Airway epithelial cell (primary cell): ENCODE results near the gene ARPC5. TPM values are rescaled to one million over a fixed set of nuclear protein-coding genes. Genes with fewer than 3 reads are reported as not detected.

Experiments
- total RNA-seq: library from RNA; depleted of rRNA; stranded (reverse); fragments of >200 nt; gene quantifications from 2 replicates; pipeline ENCODE4 v1.2.3, GENCODE V29; 2015

Gene ARPC5
- total RNA-seq = 98.7 and 111 TPM in 2 replicates

DNA sequence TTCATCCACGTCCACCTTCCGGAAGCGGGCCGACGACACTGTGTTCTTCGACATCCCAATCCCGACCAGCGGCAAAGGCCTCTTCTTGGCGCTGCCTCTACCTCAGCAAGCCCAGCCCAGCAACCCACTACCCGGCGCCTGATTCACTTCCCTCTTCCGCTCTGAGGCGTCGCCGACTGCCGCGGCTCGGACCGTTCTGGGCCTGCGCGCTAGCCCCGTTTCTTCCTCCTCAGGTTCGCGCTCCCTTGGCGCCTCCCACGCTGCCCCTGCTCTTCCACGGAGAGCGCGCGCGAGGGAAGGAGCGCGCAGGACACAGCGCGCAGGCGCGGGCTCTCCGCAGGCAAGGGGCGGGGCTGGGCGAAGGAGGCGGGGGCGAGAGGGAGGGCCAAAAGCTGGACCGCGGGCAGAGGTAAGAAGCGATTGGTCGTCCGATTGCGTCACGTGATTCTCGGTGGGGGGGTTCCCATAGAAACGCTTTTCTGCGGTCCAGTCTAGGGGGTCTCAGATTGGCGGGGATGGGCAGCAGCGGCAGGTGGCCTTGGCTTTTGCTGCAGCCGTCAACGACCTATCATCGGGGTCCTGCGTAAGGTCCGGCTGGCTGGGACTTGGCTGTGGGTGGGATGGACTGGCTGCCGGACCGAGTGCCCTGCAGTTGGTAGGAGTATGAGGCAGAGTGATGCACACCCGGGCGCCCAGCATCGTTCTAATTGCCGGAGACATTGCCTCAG is at the start of gene ARPC5:
Gene ARPC5, minus strand, starts transcription at position 178 of the 728 bp plus-strand sequence. Its CDS starts 124 bp downstream, at position 54.

DNA sequence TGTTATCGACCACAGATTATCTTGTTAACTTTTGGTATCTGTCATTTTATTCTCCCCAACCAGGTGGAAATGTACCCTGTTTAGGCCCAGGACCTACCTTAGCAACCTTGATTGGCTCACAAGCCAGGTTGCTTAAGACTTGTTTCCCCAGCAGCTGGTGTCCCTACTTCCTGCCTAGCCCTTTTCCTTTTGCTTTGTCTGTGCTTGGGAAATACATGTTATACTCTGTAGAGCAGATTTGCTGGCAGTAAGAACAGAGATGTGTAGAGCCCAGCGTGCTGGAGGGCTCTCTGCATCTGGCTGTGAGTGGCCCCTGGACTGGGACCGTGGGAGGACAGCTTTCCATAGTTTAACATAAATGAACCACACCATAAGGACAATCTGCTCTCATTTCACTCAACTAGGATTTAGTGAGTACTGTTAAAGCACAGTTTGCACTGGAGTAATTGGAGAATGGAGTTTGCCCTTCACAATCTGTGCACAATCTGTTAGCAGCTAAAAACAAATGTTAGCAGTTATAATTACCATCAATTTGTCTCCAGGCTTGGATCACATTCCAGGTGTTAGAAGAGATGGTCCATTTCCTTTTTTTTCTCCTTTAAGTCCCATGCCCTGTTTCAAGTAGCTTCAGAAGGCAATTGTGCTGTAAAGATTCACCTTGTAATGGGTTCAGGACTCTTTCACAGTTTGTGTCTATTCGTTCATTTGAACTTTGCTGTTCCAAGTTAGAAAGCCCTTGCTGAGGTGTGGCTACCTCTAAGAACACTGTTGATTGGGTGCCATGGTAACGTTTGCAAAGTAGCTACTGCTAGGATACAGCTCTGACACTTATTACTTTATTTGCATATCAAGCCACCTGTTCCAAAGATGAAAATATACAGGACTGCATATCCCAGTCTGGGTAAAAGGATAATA is 17.2 kb upstream of the ARPC5 start, which contains the start of gene APOBEC4:
Gene APOBEC4, minus strand, starts transcription at position 770 of the 915 bp plus-strand sequence. CDS start 4,535 bp downstream, outside the sequence.

DNA sequence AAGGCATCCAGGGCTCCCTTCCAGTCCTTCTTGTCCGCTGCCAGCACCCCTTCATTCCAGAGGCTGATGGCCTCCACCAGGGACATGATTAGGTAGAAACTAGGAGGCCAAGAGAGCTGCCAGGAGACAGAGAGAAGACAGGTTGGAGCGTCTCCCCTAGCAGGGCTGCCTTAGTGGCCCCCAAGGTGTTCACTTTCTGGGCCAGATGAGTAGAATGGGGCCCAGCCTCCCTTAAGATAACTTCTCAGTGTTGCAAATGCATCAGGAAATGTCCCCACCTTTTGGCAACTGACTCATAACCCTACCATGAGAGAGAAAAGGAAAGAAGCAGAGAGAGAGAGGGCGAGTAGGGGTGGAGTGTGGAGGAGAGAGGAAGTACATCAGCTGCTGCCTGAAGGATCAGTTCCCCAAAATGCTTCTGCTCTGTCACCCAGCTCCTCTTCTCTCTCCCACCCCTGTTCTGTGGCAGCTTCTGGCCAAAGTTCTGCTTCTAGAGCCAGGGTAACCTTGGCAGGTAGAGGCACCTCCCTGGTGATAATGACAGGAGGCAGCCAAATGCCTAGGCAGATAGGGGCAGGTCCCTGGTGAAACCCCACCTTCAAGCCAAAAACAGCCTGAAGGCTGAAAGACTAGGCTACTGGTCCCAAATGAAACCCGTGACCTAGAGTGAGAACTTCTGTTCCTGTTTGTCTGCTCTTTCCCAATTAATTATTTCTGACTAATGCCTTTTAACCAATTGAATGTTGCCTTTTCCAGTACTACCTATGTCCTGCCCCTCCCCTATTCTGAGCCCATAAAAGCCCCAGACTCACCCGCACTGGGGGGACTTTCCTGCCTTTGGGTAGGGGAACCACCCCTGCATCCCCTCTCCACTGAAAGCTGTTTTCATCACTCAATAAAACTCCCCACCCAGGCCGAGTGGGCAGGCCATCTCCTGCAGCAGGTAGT is 45.1 kb downstream of the ARPC5 start, which contains the start of gene NCF2:
Gene NCF2, minus strand, starts transcription at position 216 of the 948 bp plus-strand sequence. Its CDS starts 130 bp downstream, at position 86.

Other genes with a start within 250 kb of the ARPC5 start
- gene NMNAT2, start 217.4 kb downstream of the ARPC5 start, total RNA-seq = under 0.01 TPM in 1 of 2 replicates, not detected in the other
- 11.5 and 21.6 TPM in 2 replicates for gene SMG7, start 163.3 kb downstream of the ARPC5 start, total RNA-seq
- 13.6 and 34.7 TPM in 2 replicates for gene NCF2, start 45.3 kb downstream of the ARPC5 start, total RNA-seq
- not detected in 2 replicates for gene APOBEC4, start 17.5 kb upstream of the ARPC5 start, total RNA-seq
- 2.0 and 2.1 TPM in 2 replicates for gene RGL1, start 169.3 kb upstream of the ARPC5 start, total RNA-seq